GM18858 (cell line): ENCODE measurements around the gene XRCC5.
A peak's percentile ranks its signal among the peaks of the same experiment; 100 is the strongest.
"Not testable (repeated sequence)": the region's sequence is repeated elsewhere in the genome, so short reads cannot be mapped to it uniquely, and the experiment has no call there.

Source experiments
- ATAC-seq: cut with Tn5 transposase; IDR thresholded peaks from one replicate; pipeline ENCODE4 v1.9.1; 2021; ENCODE audit not compliant: unreplicated experiment

The XRCC5 gene

GRCh38 chr2:216192931-216193330 is 83.8 kb downstream of the XRCC5 start:
- ATAC-seq, result no peak

DNA sequence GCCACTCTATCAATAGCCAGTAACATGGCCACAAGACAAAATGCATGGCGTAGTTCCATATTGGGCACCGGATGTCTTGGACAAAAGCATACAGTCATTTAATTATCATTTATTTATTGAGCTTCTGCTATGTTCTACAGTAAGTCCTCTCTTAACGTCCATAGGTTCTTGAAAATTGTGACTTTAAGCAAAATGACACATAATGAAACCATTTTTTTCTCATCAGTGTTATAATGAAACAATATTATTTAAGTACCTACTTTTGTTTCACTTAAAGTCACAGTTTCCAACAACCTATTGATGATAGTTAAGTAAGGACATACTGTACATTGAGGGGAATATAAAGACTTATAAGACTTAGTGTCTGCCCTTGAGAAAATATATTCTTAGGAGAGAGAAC is 84.9 kb downstream of the XRCC5 start:
- ATAC-seq, result no peak

DNA sequence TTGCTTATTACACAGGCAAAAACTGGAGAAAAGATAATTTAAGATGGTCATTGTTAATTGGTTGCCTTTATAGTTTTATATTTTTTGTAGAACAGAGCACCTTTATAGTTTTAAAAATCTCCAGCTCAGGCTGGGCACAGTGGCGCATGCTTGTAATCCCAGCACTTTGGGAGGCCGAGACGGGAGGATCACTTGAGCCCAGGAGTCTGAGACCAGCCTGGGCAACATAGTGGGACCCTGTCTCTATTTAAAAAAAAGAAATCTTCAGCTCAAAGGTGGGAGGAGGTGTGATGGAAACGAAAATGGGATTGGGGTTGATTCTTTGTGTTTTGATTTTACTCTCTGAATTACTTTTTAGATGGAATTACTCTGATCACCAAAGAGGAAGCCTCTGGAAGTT is 85.4 kb downstream of the XRCC5 start:
- ATAC-seq, result no peak

- no peak for ATAC-seq
These were observed 86.4 kb downstream of the XRCC5 start for GRCh38 chr2:216195565-216196029.

GRCh38 chr2:216201692-216202306 is 92.7 kb downstream of the XRCC5 start:
- no peak for ATAC-seq

DNA sequence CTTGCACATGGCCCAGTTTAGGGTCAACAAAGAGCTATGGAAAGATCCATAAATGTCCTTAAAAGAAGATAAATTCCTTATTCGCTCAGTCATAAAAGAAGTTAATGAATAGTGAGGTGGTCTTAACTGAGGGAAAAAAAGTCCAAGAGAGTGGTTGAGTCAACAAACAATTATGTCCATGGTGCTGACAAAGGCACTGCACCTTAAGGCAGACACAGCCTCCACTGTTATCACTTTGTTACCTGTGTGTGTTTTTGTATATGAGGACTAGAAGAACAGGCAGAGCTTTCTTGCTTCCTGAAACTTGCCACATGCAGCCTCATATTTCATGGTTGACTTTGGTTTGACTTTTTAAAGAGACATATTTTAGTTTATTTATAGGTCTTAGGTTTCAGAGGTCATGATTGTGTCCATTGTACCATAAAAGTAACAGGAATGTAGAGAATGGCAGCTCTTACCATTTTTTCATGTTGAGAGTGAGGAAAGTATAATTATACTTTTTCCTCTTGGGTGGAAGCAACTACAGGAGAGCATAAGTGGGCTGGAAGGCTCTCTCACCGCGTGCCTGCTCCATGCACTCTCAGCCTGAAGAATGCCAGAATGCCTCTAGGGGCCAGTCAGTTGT is 93.6 kb downstream of the XRCC5 start:
- ATAC-seq, result no peak

DNA sequence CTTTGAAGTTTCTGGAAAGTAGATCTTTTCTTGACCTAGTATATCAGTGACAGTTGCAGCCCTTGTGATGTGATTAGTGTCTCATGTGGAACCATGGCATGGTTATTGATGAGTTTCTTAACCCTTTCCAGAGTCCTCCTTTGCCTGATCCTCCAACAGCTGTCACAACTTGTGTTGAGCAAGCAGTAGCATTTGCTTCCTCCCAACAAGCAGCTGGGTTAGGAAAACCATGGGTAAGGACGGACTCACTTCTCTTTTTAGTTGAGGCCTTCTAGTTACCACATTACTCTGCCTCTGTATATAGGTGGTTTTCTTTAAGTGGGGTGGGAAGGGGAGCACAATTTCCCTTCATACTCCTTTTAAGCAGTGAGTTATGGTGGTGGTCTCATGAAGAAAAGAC is 96.3 kb downstream of the XRCC5 start:
- no peak for ATAC-seq

GRCh38 chr2:216206041-216206703 is 97.0 kb downstream of the XRCC5 start:
- ATAC-seq, result peak; percentile 82

DNA sequence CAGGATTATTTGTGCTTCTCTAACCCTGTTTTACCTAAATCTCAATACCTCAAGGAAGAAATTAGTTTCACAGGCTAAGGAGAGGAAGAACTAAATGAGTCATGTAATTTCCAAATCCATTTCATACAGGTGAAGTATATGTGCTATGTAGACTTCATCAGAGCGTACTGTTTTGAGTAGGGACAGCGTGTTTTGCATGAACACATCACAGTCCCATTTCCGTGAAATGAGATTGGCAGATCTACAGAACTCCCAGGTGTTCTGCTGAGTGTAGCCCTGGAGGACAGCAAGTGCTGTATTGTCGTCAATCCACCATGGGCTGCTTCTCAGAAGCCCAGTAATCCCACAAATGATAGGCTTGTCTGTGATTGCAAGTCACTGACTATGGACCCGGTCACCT is 97.7 kb downstream of the XRCC5 start:
- no peak for ATAC-seq

DNA sequence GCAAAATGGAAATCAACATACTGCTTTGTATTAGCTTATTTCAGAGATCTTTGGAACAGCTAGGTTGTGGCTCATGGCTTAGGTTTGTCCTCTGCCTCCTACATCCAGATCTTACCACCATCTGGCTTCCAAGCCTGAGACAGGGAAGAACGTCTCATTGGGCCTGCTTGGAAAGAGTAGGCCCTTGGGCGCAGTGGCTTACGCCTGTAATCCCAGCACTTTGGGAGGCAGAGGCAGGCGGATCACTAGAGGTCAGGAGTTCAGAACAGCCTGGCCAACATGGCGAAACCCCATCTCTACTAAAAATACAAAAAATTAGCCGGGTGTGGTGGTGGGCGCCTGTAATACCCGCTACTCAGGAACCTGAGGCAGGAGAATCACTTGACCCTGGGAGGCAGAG is 99.5 kb downstream of the XRCC5 start:
- ATAC-seq, result not testable (repeated sequence)

GRCh38 chr2:216210701-216211540 is 101.8 kb downstream of the XRCC5 start:
- ATAC-seq, result no peak

- ATAC-seq, result no peak
These were observed 102.5 kb downstream of the XRCC5 start for GRCh38 chr2:216211614-216212145.

GRCh38 chr2:216214768-216215167 is 105.6 kb downstream of the XRCC5 start:
- ATAC-seq, result no peak

- no peak for ATAC-seq
These were observed 106.7 kb downstream of the XRCC5 start for GRCh38 chr2:216215658-216216390.

DNA sequence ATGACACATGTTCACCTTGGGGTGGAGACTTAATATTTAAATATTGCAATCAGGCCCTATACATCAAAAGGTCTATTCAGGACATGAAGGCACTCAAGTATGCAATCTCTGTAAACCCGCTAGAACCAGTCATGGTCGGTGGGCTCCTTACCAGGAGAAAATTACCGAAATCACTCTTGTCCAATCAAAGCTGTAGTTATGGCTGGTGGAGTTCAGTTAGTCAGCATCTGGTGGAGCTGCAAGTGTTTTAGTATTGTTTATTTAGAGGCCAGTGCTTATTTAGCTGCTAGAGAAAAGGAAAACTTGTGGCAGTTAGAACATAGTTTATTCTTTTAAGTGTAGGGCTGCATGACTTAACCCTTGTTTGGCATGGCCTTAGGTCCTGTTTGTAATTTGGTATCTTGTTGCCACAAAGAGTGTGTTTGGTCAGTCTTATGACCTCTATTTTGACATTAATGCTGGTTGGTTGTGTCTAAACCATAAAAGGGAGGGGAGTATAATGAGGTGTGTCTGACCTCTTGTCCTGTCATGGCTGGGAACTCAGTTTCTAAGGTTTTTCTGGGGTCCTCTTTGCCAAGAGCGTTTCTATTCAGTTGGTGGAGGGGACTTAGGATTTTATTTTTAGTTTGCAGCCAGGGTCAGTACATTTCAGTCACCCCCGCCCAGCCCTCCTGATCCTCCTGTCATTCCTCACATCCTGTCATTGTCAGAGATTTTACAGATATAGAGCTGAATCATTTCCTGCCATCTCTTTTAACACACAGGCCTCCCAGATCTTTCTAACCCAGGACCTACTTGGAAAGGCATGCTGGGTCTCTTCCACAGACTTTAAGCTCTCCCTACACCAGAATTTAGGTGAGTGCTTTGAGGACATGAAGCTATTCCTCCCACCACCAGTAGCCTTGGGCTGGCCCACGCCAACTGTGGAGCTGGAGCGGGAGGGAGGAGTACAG is 108.1 kb downstream of the XRCC5 start:
- ATAC-seq, result no peak

GRCh38 chr2:216217904-216218260 is 108.7 kb downstream of the XRCC5 start:
- ATAC-seq, result no peak

GRCh38 chr2:216219861-216220260 is 110.7 kb downstream of the XRCC5 start:
- ATAC-seq, result no peak

DNA sequence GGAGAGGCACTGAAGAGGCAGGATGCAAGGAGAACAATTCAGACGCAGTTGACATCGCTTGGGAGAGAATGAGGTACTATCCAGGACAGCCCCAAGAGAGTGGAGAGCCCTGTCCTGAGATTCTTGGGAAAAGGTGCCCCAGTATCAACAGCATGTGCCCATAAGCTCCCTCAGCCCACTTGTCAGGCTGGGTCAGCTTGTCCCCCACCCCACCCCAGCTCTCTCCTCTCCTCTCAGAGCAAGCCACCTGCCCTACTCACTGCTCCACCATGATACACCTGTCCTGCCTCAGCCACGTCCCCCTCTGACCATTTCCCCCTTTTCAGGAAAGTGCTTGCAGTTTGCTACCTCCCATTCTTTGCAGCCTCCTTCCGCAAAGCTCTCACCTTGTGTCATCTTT is 111.8 kb downstream of the XRCC5 start:
- ATAC-seq, result no peak

DNA sequence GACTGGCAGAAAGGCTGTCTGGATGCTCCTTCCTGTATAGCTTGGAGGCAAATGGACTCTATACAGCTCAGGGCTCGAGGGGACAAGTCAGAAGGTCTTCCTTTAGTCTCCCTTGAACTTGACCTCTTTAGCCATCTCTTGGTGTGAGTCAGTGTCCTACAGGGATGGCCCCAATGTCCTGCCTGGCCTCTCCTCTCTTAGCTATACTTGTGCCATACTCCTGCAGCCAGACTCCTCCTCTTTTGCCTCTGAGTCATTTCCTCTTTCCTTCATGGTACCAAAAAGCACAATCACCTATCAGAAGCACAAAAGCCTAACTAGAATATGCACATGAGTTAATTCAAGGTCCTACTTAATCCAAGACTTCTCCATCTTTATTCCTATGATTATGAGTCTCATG is 112.7 kb downstream of the XRCC5 start:
- no peak for ATAC-seq
